H1 (cell line): Measurements from ENCODE around the gene FCN2. TPM values are rescaled to one million over a fixed set of nuclear protein-coding genes. Genes with fewer than 3 reads are reported as not detected.

Experiments used
- CTCF ChIA-PET: fragments of 300-600 bp; sonication (Branson Sonifier 250); formaldehyde crosslinking; loops from one replicate; lab custom pipeline; 2021; ENCODE audit not compliant: partially characterized antibody; lab: Charles Lee
- POLR2A ChIA-PET: fragments of 300-600 bp; sonication (Branson Sonifier 250); formaldehyde crosslinking; loops from one replicate; lab custom pipeline; 2021; ENCODE audit warnings: inconsistent platforms; ENCODE audit not compliant: partially characterized antibody; lab: Charles Lee
- DNase-seq, 2 experiments: peaks; one replicate each; pipeline versions ENCODE4 v3.0.0 to v3.0.0-alpha.2; 2010 to 2022; ENCODE audit warnings: low spot score in 2 of 2, low read depth in 1 of 2, mixed read lengths in 1 of 2
- FAIRE-seq: peaks from 2 replicates; lab custom pipeline; 2011; peaks lifted over from hg19 to GRCh38; lab: Jason Lieb, UNC
- H2AFZ ChIP-seq: 2 replicates; pipeline ENCODE4 v1.8.1; 2012; ENCODE audit warnings: low read length, inconsistent platforms
- H2AK5ac ChIP-seq: 2 replicates; pipeline ENCODE4 v1.6.1; 2013; ENCODE audit warnings: low read depth, low read length
- H2BK120ac ChIP-seq: replicated peaks from 2 replicates; pipeline ENCODE3; 2013; ENCODE audit warnings: low read depth, low read length, inconsistent platforms
- H2BK12ac ChIP-seq: 2 replicates; pipeline ENCODE4 v1.6.1; 2013; ENCODE audit warnings: low read depth, low read length
- H2BK15ac ChIP-seq: 2 replicates; pipeline ENCODE4 v1.6.1; 2013; ENCODE audit warnings: low read length
- H2BK20ac ChIP-seq: 2 replicates; pipeline ENCODE4 v1.6.1; 2013; ENCODE audit warnings: low read length
- H2BK5ac ChIP-seq: 2 replicates; pipeline ENCODE4 v1.6.1; 2013; ENCODE audit warnings: low read depth, low read length
- H3K14ac ChIP-seq: 2 replicates; pipeline ENCODE4 v1.6.1; 2013; ENCODE audit warnings: inconsistent platforms; ENCODE audit not compliant: insufficient read length
- H3K18ac ChIP-seq: 2 replicates; pipeline ENCODE4 v1.6.1; 2013; ENCODE audit warnings: low read length; ENCODE audit errors: extremely low read depth
- H3K23ac ChIP-seq: 2 replicates; pipeline ENCODE4 v1.6.1; 2013; ENCODE audit warnings: inconsistent platforms; ENCODE audit not compliant: insufficient read length
- H3K23me2 ChIP-seq: 2 replicates; pipeline ENCODE4 v1.6.1; 2013; ENCODE audit warnings: low read depth, low read length
- H3K27ac ChIP-seq: 2 replicates; pipeline ENCODE4 v1.6.1; 2011; ENCODE audit warnings: low read depth, low read length, inconsistent platforms
- H3K27me3 ChIP-seq, 4 experiments: replicated peaks in 1 of 4; 1 replicate in 1 of 4; 2 replicates in 3 of 4; pipeline versions ENCODE4 v1.6.1 to v1.8.1; 2011 to 2013; ENCODE audit warnings: low read length in 3 of 4, mild to moderate bottlenecking in 3 of 4, inconsistent platforms in 2 of 4, mixed read lengths in 2 of 4, moderate library complexity in 1 of 4; ENCODE audit not compliant: control insufficient read depth in 3 of 4, insufficient read depth in 3 of 4; ENCODE audit errors: extremely low read depth in 1 of 4
- H3K36me3 ChIP-seq, 4 experiments: 2 replicates each; pipeline versions ENCODE4 v1.6.1 to v1.8.1; 2011 to 2013; ENCODE audit warnings: mild to moderate bottlenecking in 4 of 4, low read length in 3 of 4, moderate library complexity in 2 of 4, control low read depth in 1 of 4, inconsistent platforms in 1 of 4; ENCODE audit not compliant: insufficient read depth in 4 of 4, control insufficient read depth in 2 of 4
- H3K4ac ChIP-seq: replicated peaks from 2 replicates; pipeline ENCODE3; 2013; ENCODE audit warnings: low read length, low read depth, mixed read lengths, inconsistent platforms; ENCODE audit not compliant: insufficient read length
- H3K4me1 ChIP-seq, 4 experiments: replicated peaks in 1 of 4; 1 replicate in 1 of 4; 2 replicates in 3 of 4; pipeline versions ENCODE4 v1.6.1 to v1.8.1; 2011 to 2013; ENCODE audit warnings: low read length in 3 of 4, inconsistent platforms in 2 of 4, mixed read lengths in 1 of 4; ENCODE audit not compliant: insufficient read depth in 4 of 4, control insufficient read depth in 3 of 4
- H3K4me2 ChIP-seq, 2 experiments: 2 replicates each; pipeline versions ENCODE4 v1.6.1 to v1.8.1; 2011 to 2013; ENCODE audit warnings: low read depth in 2 of 2, low read length in 2 of 2, control low read depth in 1 of 2, inconsistent platforms in 1 of 2, mild to moderate bottlenecking in 1 of 2; ENCODE audit not compliant: insufficient read depth in 1 of 2
- H3K4me3 ChIP-seq, 4 experiments: fragments of 200-600, 300-600 bp in 1 of 4; sonication (generic), shearing (Covaris generic), sonication (Bioruptor Twin) in 1 of 4; 2 replicates each; pipeline versions ENCODE4 v1.5.1 to v1.8.1; 2011 to 2016; ENCODE audit warnings: low read length in 4 of 4, low read depth in 3 of 4, control low read depth in 2 of 4, inconsistent platforms in 2 of 4, mild to moderate bottlenecking in 2 of 4, mixed read lengths in 1 of 4, moderate library complexity in 1 of 4; ENCODE audit not compliant: insufficient read depth in 2 of 4; ENCODE audit errors: extremely low read depth in 1 of 4
- H3K56ac ChIP-seq: replicated peaks from 2 replicates; pipeline ENCODE3; 2013; ENCODE audit warnings: low read depth, mild to moderate bottlenecking, mixed read lengths, low read length, inconsistent platforms; ENCODE audit not compliant: insufficient read length
- H3K79me1 ChIP-seq: 2 replicates; pipeline ENCODE4 v1.6.1; 2013; ENCODE audit warnings: low read depth, low read length, control low read depth
- H3K79me2 ChIP-seq, 2 experiments: 2 replicates each; pipeline versions ENCODE4 v1.6.1 to v1.8.1; 2012 to 2013; ENCODE audit warnings: low read length in 2 of 2, mild to moderate bottlenecking in 2 of 2, inconsistent platforms in 1 of 2; ENCODE audit not compliant: insufficient read depth in 2 of 2, control insufficient read depth in 1 of 2
- H3K9ac ChIP-seq, 4 experiments: replicated peaks in 1 of 4; 1 replicate in 1 of 4; 2 replicates in 3 of 4; pipeline versions ENCODE4 v1.6.1 to v1.8.1; 2011 to 2013; ENCODE audit warnings: low read depth in 3 of 4, low read length in 3 of 4, control low read depth in 2 of 4, mild to moderate bottlenecking in 2 of 4, moderate library complexity in 2 of 4, inconsistent platforms in 1 of 4; ENCODE audit errors: extremely low read depth in 1 of 4
- H3K9me3 ChIP-seq, 2 experiments: 2 replicates each; pipeline versions ENCODE4 v1.6.1 to v1.8.1; 2012 to 2013; ENCODE audit warnings: mild to moderate bottlenecking in 2 of 2, moderate library complexity in 2 of 2, control low read depth in 1 of 2, inconsistent platforms in 1 of 2, low read depth in 1 of 2, low read length in 1 of 2, mixed read lengths in 1 of 2; ENCODE audit not compliant: insufficient read depth in 2 of 2
- H4K20me1 ChIP-seq, 2 experiments: replicated peaks in 1 of 2; 2 replicates each; pipeline versions ENCODE3 to v1.8.1; 2011 to 2013; ENCODE audit warnings: inconsistent platforms in 2 of 2, low read length in 2 of 2, mild to moderate bottlenecking in 1 of 2; ENCODE audit not compliant: insufficient read depth in 2 of 2, control insufficient read depth in 1 of 2
- H4K5ac ChIP-seq: 2 replicates; pipeline ENCODE4 v1.6.1; 2013; ENCODE audit warnings: low read length, low read depth, mixed read lengths, inconsistent platforms; ENCODE audit not compliant: insufficient read length
- H4K8ac ChIP-seq: 2 replicates; pipeline ENCODE4 v1.8.0; 2013; ENCODE audit warnings: mild to moderate bottlenecking, moderate library complexity, low read length, inconsistent platforms; ENCODE audit not compliant: insufficient read depth; ENCODE audit errors: extremely low read depth
- H4K91ac ChIP-seq: replicated peaks from 2 replicates; pipeline ENCODE3; 2013; ENCODE audit warnings: low read length, mixed read lengths, inconsistent platforms; ENCODE audit not compliant: insufficient read length
- CBX5 ChIP-seq: fragments of 300-800, 300-1000 bp; sonication (generic); IDR thresholded peaks from 2 replicates; pipeline ENCODE4 v1.7.1; 2016; ENCODE audit warnings: antibody characterized with exemption, low read length, low read depth
- CTBP2 ChIP-seq: IDR thresholded peaks from 2 replicates; pipeline ENCODE4 v1.7.0; 2011; ENCODE audit warnings: borderline replicate concordance, mild to moderate bottlenecking, moderate library complexity, mixed read lengths, low read length; ENCODE audit not compliant: insufficient read depth, insufficient read length
- MAFK ChIP-seq: IDR thresholded peaks from 2 replicates; pipeline ENCODE4 v1.6.1; 2012; ENCODE audit warnings: low read depth, mild to moderate bottlenecking, improper control_type of control experiment, low read length
- RAD21 ChIP-seq, 2 experiments: IDR thresholded peaks in 1 of 2; conservative IDR thresholded peaks in 1 of 2; 2 replicates each; pipeline ENCODE4 v1.6.1; 2011; ENCODE audit warnings: low read depth in 2 of 2, low read length in 2 of 2, improper control_type of control experiment in 1 of 2, inconsistent platforms in 1 of 2, mild to moderate bottlenecking in 1 of 2, moderate library complexity in 1 of 2
- SP1 ChIP-seq: IDR thresholded peaks from 2 replicates; pipeline ENCODE4 v1.6.1; 2011; ENCODE audit warnings: low read depth, low read length
- TBP ChIP-seq: IDR thresholded peaks from 2 replicates; pipeline ENCODE4 v1.6.1; 2011; ENCODE audit warnings: low read depth, low read length, improper control_type of control experiment
- WGBS, 2 experiments: shearing (Covaris generic) in 1 of 2; methylation state at CpG; one replicate each; pipeline versions ENCODE4 v1.1.6 to v1.1.7; 2013 to 2015; ENCODE audit warnings: low lambda C conversion rate in 2 of 2, mixed read lengths in 2 of 2, inconsistent platforms in 1 of 2, low coverage in 1 of 2, missing lambda C conversion rate in 1 of 2; ENCODE audit not compliant: insufficient replicate concordance in 2 of 2, insufficient coverage in 1 of 2, insufficient read length in 1 of 2; ENCODE audit errors: extremely low coverage in 1 of 2, missing lambda C conversion rate in 1 of 2; 5-methylcytosine and 5-hydroxymethylcytosine counted together
- polyA plus RNA-seq, 7 experiments: library from polyadenylated mRNA; depleted of rRNA in 3 of 7; stranded (reverse) in 5 of 7; unstranded in 2 of 7; fragments of >200 nt in 5 of 7; fragments of 200-250 nt in 2 of 7; gene quantifications; 1 replicate in 5 of 7; 2 replicates in 1 of 7; 4 replicates in 1 of 7; pipeline versions ENCODE4 v1.2.1 to v1.2.3, GENCODE V29; 2011 to 2013; ENCODE audit warnings: missing spikeins in 2 of 7, mixed read lengths in 2 of 7
- total RNA-seq: library from RNA; stranded (reverse); fragmentation: NEBNext Ultra II Directional; extraction: Animal tissue kit (Norgen Biotek cat#: 25700); gene quantifications from 2 replicates; pipeline ENCODE4 v1.2.1, GENCODE V29; 2021
- TF ChIP-seq, protein P1 (sequence below): IDR thresholded peaks from 2 replicates; pipeline ENCODE4 v1.6.1; 2011; ENCODE audit warnings: low read length, improper control_type of control experiment

FCN2 gene
- total and polyA plus RNA-seq, 2 of the 8 experiments (the other 6 are each of a cell fraction or from before 2014, with no cell fraction given) = not detected

DNA sequence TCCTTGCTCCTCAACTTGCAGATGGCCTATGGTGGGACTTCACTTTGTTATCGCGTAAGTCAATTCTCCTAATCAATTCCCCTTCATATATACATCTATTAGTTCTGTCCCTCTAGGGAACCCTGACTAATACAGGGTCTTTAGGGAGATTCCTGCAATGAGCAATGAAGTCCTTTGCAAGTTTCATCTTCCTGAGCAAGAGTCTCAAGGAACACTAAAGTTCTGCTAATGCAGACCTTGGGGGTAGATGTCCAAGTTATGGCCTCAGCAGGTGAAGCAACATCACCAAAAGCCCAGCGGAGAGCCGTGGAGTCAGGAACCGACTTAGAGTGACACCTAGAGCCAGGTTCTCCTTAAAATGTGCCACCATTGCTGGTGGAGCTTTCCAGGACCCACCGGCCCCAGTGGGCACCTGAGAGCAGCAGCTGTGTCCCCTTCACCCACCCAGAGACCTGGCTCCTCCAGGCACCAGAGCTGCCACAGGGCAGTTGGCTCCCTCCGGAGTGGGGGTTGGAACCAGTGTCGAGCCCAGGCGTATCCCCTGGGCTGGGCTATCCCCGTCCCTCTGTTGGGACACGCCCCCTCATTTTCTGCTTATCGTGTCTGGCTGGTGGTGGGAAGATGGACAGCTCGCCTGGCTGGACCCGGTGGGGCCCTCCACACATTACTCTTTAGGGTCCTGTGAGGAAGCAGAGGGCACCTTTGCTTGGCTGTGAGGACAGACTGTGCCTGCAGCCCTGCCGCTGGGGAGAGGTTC, 48.0 kb downstream of the FCN2 start:
- no peaks in the 10 kb centered on the region for H4K20me1 ChIP-seq
- WGBS, 2 experiments = 92% methylated on average over 15 of the region's 15 CpGs; no CpG with 5 or more reads in 1 of the 2 experiments

More for the DNA sequence above, 48.0 kb downstream of the FCN2 start:
- Histone ChIP-seq H2BK5ac (no peak overlapping the region), H4K8ac (no peak overlapping the region), H3K4ac (no peak overlapping the region), H4K5ac (no peak overlapping the region), H3K56ac (no peak overlapping the region), H3K23me2 (no peaks in the 10 kb centered on the region), H3K79me2 (no peaks in the 10 kb centered on the region), H3K27ac (no peak overlapping the region), H2BK12ac (no peak overlapping the region), H2BK20ac (no peak overlapping the region), H3K9me3 (no peaks in the 10 kb centered on the region), H3K27me3 (no peaks in the 10 kb centered on the region), H3K4me2 (no peak overlapping the region), H3K9ac (no peak overlapping the region), H3K18ac (no peak overlapping the region), H3K79me1 (no peaks in the 10 kb centered on the region), H3K4me3 (no peak overlapping the region), H3K14ac (no peak overlapping the region), H2AFZ (no peak overlapping the region), H2BK120ac (no peak overlapping the region), H2BK15ac (no peak overlapping the region), H3K23ac (no peak overlapping the region), H2AK5ac (no peak overlapping the region), H3K36me3 (no peaks in the 10 kb centered on the region), H3K4me1 (no peaks in the 10 kb centered on the region), H4K91ac (no peak overlapping the region)
- TF ChIP-seq CBX5 = no peak
- no peak for TF ChIP-seq TBP
- no peak for TF ChIP-seq SP1
- TF ChIP-seq CTBP2 = no peak
- TF ChIP-seq MAFK = no peak
- TF ChIP-seq RAD21 (IDR thresholded peaks at IDR 0.05 in 1 of 2, conservative IDR thresholded peaks at IDR 0.05 in 1 of 2; ENCODE audit: low read depth in 2 of 2, low read length in 2 of 2) = no peak
- TF ChIP-seq, protein P1, sequence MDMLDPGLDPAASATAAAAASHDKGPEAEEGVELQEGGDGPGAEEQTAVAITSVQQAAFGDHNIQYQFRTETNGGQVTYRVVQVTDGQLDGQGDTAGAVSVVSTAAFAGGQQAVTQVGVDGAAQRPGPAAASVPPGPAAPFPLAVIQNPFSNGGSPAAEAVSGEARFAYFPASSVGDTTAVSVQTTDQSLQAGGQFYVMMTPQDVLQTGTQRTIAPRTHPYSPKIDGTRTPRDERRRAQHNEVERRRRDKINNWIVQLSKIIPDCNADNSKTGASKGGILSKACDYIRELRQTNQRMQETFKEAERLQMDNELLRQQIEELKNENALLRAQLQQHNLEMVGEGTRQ = no peak
- ChIA-PET CTCF (no interaction called here), POLR2A (no interaction called here)
- DNase-seq (no peak), FAIRE-seq (no peak)
